Epithelial cell of esophagus (primary cell): Measurements from ENCODE around the gene SLC39A5.

Source experiments
- DNase-seq: peaks from one replicate; pipeline ENCODE4 v3.0.0; 2010; ENCODE audit warnings: low read depth
- H3K4me3 ChIP-seq: 2 replicates; pipeline ENCODE4 v1.5.1; 2011; ENCODE audit warnings: mild to moderate bottlenecking, low read length, control low read depth
- TF ChIP-seq, protein P1 (sequence below): IDR thresholded peaks from 2 replicates; pipeline ENCODE4 v1.5.1; 2011; ENCODE audit warnings: low read depth, mild to moderate bottlenecking, low read length, control low read depth, inconsistent platforms; ENCODE audit not compliant: insufficient read depth; ENCODE audit errors: missing control alignments

The SLC39A5 gene

GRCh38 chr12:56234746-56235436, 5.0 kb downstream of the SLC39A5 start:
- TF ChIP-seq, protein P1, sequence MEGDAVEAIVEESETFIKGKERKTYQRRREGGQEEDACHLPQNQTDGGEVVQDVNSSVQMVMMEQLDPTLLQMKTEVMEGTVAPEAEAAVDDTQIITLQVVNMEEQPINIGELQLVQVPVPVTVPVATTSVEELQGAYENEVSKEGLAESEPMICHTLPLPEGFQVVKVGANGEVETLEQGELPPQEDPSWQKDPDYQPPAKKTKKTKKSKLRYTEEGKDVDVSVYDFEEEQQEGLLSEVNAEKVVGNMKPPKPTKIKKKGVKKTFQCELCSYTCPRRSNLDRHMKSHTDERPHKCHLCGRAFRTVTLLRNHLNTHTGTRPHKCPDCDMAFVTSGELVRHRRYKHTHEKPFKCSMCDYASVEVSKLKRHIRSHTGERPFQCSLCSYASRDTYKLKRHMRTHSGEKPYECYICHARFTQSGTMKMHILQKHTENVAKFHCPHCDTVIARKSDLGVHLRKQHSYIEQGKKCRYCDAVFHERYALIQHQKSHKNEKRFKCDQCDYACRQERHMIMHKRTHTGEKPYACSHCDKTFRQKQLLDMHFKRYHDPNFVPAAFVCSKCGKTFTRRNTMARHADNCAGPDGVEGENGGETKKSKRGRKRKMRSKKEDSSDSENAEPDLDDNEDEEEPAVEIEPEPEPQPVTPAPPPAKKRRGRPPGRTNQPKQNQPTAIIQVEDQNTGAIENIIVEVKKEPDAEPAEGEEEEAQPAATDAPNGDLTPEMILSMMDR = no peak
- H3K4me3 ChIP-seq = no peak overlapping the region
- DNase-seq = peak; percentile 28

- TF ChIP-seq, protein P1 = no peak
- DNase-seq = no peak
- no peak overlapping the region for H3K4me3 ChIP-seq
Measured at GRCh38 chr12:56236091-56236490, 6.2 kb downstream of the SLC39A5 start.

- no peak overlapping the region for H3K4me3 ChIP-seq
- no peak for DNase-seq
Measured at GRCh38 chr12:56236985-56237384, 7.1 kb downstream of the SLC39A5 start.

GRCh38 chr12:56237552-56237951, 7.7 kb downstream of the SLC39A5 start:
- TF ChIP-seq, protein P1 = no peak
- no peak for DNase-seq
- H3K4me3 ChIP-seq = no peak overlapping the region

More at GRCh38 chr12:56236985-56237384, 7.1 kb downstream of the SLC39A5 start:
- TF ChIP-seq, protein P1 = no peak

DNA sequence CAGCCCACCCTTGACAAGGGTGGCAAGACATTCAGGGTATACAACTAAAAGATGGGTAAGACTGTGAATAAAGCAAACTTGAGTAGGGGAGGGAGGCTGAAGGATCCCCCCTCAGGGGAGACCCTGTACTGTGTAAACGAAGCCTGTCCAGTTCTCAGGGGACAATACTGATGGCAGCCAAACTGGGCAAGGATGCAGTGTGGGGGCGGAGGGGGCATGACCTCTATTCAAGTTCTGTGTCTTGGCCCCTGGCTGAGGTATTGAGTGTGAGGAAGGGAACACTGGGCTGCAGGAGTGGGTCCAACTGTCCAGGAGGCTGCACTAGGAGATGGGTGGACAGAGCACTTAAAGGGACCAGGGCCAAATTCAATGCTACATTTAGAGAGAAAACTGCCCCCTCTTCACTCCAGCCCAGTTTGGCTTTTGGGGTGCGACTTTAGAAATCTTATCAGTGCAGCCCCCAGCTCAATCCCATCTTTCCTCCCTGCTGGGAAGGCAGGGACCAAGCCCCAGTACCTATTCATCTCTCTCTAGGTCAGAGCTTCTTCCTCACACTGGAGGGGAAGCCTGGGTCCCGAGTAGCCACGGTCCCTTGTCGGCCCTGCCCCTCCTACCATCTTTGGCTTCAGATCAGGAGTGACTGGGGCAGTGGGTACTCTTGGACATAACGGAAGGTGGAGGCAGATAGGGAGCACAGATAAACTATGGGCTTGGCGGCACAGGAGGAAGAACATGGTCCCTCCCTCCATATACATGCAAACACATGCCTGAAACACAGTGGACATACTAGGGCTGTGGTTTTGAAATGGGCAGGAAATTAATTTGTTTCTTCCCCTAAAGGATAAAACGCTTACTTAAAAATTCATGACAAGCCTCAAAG, 11.8 kb downstream of the SLC39A5 start:
- DNase-seq = no peak
- no peak overlapping the region for H3K4me3 ChIP-seq
- TF ChIP-seq, protein P1 = no peak

GRCh38 chr12:56242986-56243385, 13.1 kb downstream of the SLC39A5 start:
- no peak overlapping the region for H3K4me3 ChIP-seq
- no peak for DNase-seq
- TF ChIP-seq, protein P1 = no peak
